AG04450 (cell line): ENCODE results near the gene DOK6. TPM values are rescaled to one million over a fixed set of nuclear protein-coding genes. Genes with fewer than 3 reads are reported as not detected.

ENCODE experiments used
- CTCF ChIA-PET: fragments of 300-600, 350-600 bp; formaldehyde crosslinking; extraction: SDS; loops from one replicate; lab custom pipeline; 2022; ENCODE audit warnings: antibody characterized with exemption, inconsistent platforms; lab: Charles Lee
- POLR2A ChIA-PET: fragments of 350-600 bp; formaldehyde crosslinking; extraction: SDS; loops from one replicate; lab custom pipeline; 2021; ENCODE audit warnings: antibody characterized with exemption, inconsistent platforms; lab: Yijun Ruan, JAX
- DNase-seq: peaks from one replicate; pipeline ENCODE4 v3.0.0-alpha.2; 2011; ENCODE audit warnings: low read depth, low spot score
- H3K27ac ChIP-seq: one replicate; pipeline ENCODE4 v1.5.1; 2012; ENCODE audit warnings: low read depth, low read length, control low read depth
- H3K27me3 ChIP-seq: one replicate; pipeline ENCODE4 v1.6.0; 2012; ENCODE audit warnings: low read length; ENCODE audit not compliant: control insufficient read depth, insufficient read depth
- H3K4me3 ChIP-seq: 2 replicates; pipeline ENCODE4 v1.5.1; 2011; ENCODE audit warnings: mild to moderate bottlenecking, low read depth, low read length, control low read depth
- H3K9me3 ChIP-seq: 2 replicates; pipeline ENCODE4 v1.5.1; 2012; ENCODE audit warnings: low read length; ENCODE audit not compliant: control insufficient read depth, insufficient read depth
- polyA plus RNA-seq: library from polyadenylated mRNA; depleted of rRNA; stranded (reverse); fragments of >200 nt; gene quantifications from 2 replicates; pipeline ENCODE4 v1.2.3, GENCODE V29; 2011
- TF ChIP-seq, protein P1 (sequence below): IDR thresholded peaks from 2 replicates; pipeline ENCODE4 v1.5.1; 2011; ENCODE audit warnings: low read depth, low read length, control low read depth, inconsistent platforms

The DOK6 gene
- polyA plus RNA-seq, 1 experiment: 0.16 TPM

GRCh38 chr18:69790649-69791048, 390.0 kb downstream of the DOK6 start:
- ChIA-PET POLR2A (no interaction called here), CTCF (no interaction called here)
- DNase-seq: no peak
- H3K4me3 ChIP-seq: no peak overlapping the region
- TF ChIP-seq, protein P1, sequence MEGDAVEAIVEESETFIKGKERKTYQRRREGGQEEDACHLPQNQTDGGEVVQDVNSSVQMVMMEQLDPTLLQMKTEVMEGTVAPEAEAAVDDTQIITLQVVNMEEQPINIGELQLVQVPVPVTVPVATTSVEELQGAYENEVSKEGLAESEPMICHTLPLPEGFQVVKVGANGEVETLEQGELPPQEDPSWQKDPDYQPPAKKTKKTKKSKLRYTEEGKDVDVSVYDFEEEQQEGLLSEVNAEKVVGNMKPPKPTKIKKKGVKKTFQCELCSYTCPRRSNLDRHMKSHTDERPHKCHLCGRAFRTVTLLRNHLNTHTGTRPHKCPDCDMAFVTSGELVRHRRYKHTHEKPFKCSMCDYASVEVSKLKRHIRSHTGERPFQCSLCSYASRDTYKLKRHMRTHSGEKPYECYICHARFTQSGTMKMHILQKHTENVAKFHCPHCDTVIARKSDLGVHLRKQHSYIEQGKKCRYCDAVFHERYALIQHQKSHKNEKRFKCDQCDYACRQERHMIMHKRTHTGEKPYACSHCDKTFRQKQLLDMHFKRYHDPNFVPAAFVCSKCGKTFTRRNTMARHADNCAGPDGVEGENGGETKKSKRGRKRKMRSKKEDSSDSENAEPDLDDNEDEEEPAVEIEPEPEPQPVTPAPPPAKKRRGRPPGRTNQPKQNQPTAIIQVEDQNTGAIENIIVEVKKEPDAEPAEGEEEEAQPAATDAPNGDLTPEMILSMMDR: no peak
- H3K9me3 ChIP-seq: no peaks in the 10 kb centered on the region
- H3K27me3 ChIP-seq: no peaks in the 10 kb centered on the region
- H3K27ac ChIP-seq: no peak overlapping the region

GRCh38 chr18:69795791-69796190, 395.1 kb downstream of the DOK6 start:
- POLR2A ChIA-PET: no interaction called here
- CTCF ChIA-PET: no interaction called here
- TF ChIP-seq, protein P1: no peak
- no peaks in the 10 kb centered on the region for H3K27me3 ChIP-seq
- H3K4me3 ChIP-seq: no peak overlapping the region
- peak; percentile 7 for DNase-seq
- H3K27ac ChIP-seq: no peak overlapping the region
- H3K9me3 ChIP-seq: no peaks in the 10 kb centered on the region

DNA sequence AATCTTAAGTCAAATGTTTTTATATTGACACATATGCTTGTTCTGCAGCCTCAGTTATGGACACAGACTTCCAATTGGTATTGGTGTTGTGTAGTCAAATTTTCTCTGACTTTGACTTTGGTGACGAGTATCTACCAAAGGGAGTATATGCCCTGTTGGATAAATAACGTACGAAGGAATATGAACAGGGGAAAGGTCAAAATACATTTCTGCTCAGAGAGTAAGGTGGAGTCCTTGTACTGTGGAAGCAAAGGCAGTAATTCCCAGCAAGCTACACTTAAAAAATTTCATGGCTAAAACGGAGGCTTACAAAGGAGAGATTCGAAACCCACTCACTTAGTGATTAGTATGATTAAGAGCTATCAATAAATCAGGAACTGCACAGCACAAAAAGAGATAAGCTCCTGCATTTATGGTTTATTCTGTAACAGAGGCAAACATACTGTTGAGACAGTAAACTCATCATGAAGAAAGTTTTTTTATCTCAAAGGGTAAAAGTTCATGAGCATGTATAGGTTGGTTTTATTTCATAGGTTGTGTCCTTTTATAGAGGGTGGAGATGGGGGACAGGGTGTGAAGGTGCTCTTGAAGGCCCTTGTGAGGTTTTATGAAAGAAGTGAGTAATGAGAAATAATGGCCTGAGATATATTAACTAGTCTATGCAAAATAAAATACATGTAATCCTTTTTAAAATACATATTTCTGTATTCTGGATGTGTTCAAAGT, 404.3 kb downstream of the DOK6 start:
- Histone ChIP-seq H3K9me3 (no peaks in the 10 kb centered on the region), H3K27ac (no peak overlapping the region), H3K27me3 (no peaks in the 10 kb centered on the region), H3K4me3 (no peak overlapping the region)
- POLR2A ChIA-PET: no interaction called here
- TF ChIP-seq, protein P1: no peak
- CTCF ChIA-PET: interaction anchor here (1.2 kb wide), 1 partner anchor 282 kb away, joined by 4 read pairs; no protein-coding TSS in a partner anchor
- no peak for DNase-seq

- H3K4me3 ChIP-seq: no peak overlapping the region
- no peak overlapping the region for H3K27ac ChIP-seq
- no peak for DNase-seq
- ChIA-PET POLR2A (no interaction called here), CTCF (no interaction called here)
- H3K9me3 ChIP-seq: no peaks in the 10 kb centered on the region
- TF ChIP-seq, protein P1: no peak
- H3K27me3 ChIP-seq: no peaks in the 10 kb centered on the region
These were observed 407.7 kb downstream of the DOK6 start for GRCh38 chr18:69808399-69808798.

DNA sequence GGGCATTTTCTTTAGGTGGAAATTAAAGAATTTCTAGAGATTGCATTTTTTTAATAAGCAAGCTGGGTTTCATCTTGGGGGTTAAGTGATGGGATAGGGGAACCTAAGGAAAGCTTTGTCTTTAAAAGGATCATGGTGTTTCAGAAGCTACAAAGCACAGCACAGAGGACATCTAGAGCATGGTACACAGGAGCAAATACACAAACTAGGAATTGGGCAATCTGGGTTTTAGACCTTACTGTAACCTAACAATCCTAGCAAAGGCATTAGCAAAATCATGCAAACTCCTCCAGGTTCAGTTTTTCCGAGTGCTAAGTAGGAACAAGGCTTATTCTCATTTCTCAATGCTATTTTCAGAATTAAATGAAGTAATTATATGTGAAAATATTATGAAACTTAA, 412.9 kb downstream of the DOK6 start:
- Histone ChIP-seq H3K27me3 (no peaks in the 10 kb centered on the region), H3K4me3 (no peak overlapping the region), H3K9me3 (no peaks in the 10 kb centered on the region; the same call in 1 of the 2 replicates), H3K27ac (no peak overlapping the region)
- CTCF ChIA-PET: no interaction called here
- no peak for DNase-seq
- POLR2A ChIA-PET: no interaction called here
- TF ChIP-seq, protein P1: no peak
